OCI-LY7 (cell line): Measurements from ENCODE around the gene C10orf90.

Source experiments
- CTCF ChIP-seq: fragments of 200-600 bp; sonication (generic); conservative IDR thresholded peaks from 2 replicates; pipeline ENCODE4 v1.5.1; 2014; ENCODE audit warnings: mild to moderate bottlenecking, antibody characterized with exemption, low read length, moderate library complexity, mixed read lengths
- EZH2phosphoT487 ChIP-seq: fragments of 200-600 bp; sonication (generic); IDR thresholded peaks from 2 replicates; pipeline ENCODE4 v1.6.1; 2018; ENCODE audit warnings: low read depth, borderline replicate concordance, mild to moderate bottlenecking, mixed run types, antibody characterized with exemption, low read length, moderate library complexity, mixed read lengths

- TF ChIP-seq CTCF, result no peak
- no peak for TF ChIP-seq EZH2phosphoT487
Measured at GRCh38 chr10:126565441-126565840, 105.1 kb downstream of the C10orf90 start.
